Nephron (organoid): ENCODE results near the gene RNF166.

Experiments
- H3K27ac Mint-ChIP-seq, 3 experiments: 2 replicates each; pipeline ENCODE4 v1.8.0; 2020; ENCODE audit warnings: mixed read lengths in 3 of 3, mild to moderate bottlenecking in 2 of 3, moderate library complexity in 1 of 3
- H3K27me3 Mint-ChIP-seq: 2 replicates; pipeline ENCODE4 v1.8.0; 2021; ENCODE audit warnings: low read depth, mild to moderate bottlenecking, moderate library complexity, mixed read lengths
- H3K36me3 Mint-ChIP-seq: 2 replicates; pipeline ENCODE4 v1.8.0; 2020; ENCODE audit warnings: low read depth, mixed read lengths
- H3K4me1 Mint-ChIP-seq: 2 replicates; pipeline ENCODE4 v1.8.0; 2020; ENCODE audit warnings: mixed read lengths
- H3K4me3 Mint-ChIP-seq, 3 experiments: 2 replicates each; pipeline ENCODE4 v1.8.0; 2020; ENCODE audit warnings: mild to moderate bottlenecking in 3 of 3, mixed read lengths in 3 of 3, moderate library complexity in 2 of 3
- H3K9me3 Mint-ChIP-seq: 2 replicates; pipeline ENCODE4 v1.8.0; 2020; ENCODE audit warnings: mixed read lengths
- CTCF ChIP-seq, 3 experiments: fragments of 200-600 bp; sonication (generic); IDR thresholded peaks; one replicate each; pipeline ENCODE4 v1.5.0; 2021; ENCODE audit warnings: antibody characterized with exemption in 3 of 3; ENCODE audit not compliant: unreplicated experiment in 3 of 3

Gene RNF166

GRCh38 chr16:88732172-88732960 lies 26.2 kb upstream of the RNF166 start:
- Mint-ChIP-seq H3K27ac (no peak overlapping the region), H3K9me3 (no peaks in the 10 kb centered on the region), H3K4me3 (no peak overlapping the region), H3K4me1 (peaks cover 10% of the 10 kb centered on the region), H3K36me3 (no peaks in the 10 kb centered on the region), H3K27me3 (no peaks in the 10 kb centered on the region)
- no peak for TF ChIP-seq CTCF (IDR thresholded peaks at IDR 0.05; ENCODE audit: unreplicated experiment in 3 of 3)

GRCh38 chr16:88731699-88732098 lies 25.5 kb upstream of the RNF166 start:
- Mint-ChIP-seq H3K27me3 (no peaks in the 10 kb centered on the region), H3K36me3 (no peaks in the 10 kb centered on the region), H3K27ac (no peak overlapping the region), H3K9me3 (no peaks in the 10 kb centered on the region), H3K4me1 (peaks cover 10% of the 10 kb centered on the region), H3K4me3 (no peak overlapping the region)
- no peak for TF ChIP-seq CTCF (IDR thresholded peaks at IDR 0.05; ENCODE audit: unreplicated experiment in 3 of 3)

GRCh38 chr16:88730632-88731607 lies 24.7 kb upstream of the RNF166 start:
- H3K27ac Mint-ChIP-seq, result peak overlapping the region in 2 of 3 experiments; percentile 22 to 76
- no peak overlapping the region for H3K4me3 Mint-ChIP-seq
- TF ChIP-seq CTCF (IDR thresholded peaks at IDR 0.05; ENCODE audit: unreplicated experiment in 3 of 3), result no peak
- H3K4me1 Mint-ChIP-seq, result peaks cover 10% of the 10 kb centered on the region
- H3K27me3 Mint-ChIP-seq, result no peaks in the 10 kb centered on the region
- no peaks in the 10 kb centered on the region for H3K9me3 Mint-ChIP-seq
- H3K36me3 Mint-ChIP-seq, result no peaks in the 10 kb centered on the region

- TF ChIP-seq CTCF (IDR thresholded peaks at IDR 0.05; ENCODE audit: unreplicated experiment in 3 of 3), result no peak
- no peak overlapping the region for H3K27ac Mint-ChIP-seq
- H3K36me3 Mint-ChIP-seq, result no peaks in the 10 kb centered on the region
- H3K4me3 Mint-ChIP-seq, result no peak overlapping the region
- no peaks in the 10 kb centered on the region for H3K27me3 Mint-ChIP-seq
- H3K9me3 Mint-ChIP-seq, result no peaks in the 10 kb centered on the region
- peaks cover 10% of the 10 kb centered on the region for H3K4me1 Mint-ChIP-seq
These were observed 21.7 kb upstream of the RNF166 start for GRCh38 chr16:88727871-88728270.

- Mint-ChIP-seq H3K36me3 (no peaks in the 10 kb centered on the region), H3K9me3 (no peaks in the 10 kb centered on the region), H3K27me3 (no peaks in the 10 kb centered on the region), H3K4me3 (no peak overlapping the region), H3K27ac (no peak overlapping the region), H3K4me1 (peaks cover 10% of the 10 kb centered on the region)
- no peak for TF ChIP-seq CTCF (IDR thresholded peaks at IDR 0.05; ENCODE audit: unreplicated experiment in 3 of 3)
These were observed 20.8 kb upstream of the RNF166 start for GRCh38 chr16:88726981-88727380.
